Right forelimb (tissue), 1 donor: Measurements from ENCODE around the gene CTDP1.
"Not testable (repeated sequence)": the region's sequence is repeated elsewhere in the genome, so short reads cannot be mapped to it uniquely, and the experiment has no call there.

ENCODE experiments used
- DNase-seq: peaks from one replicate; pipeline ENCODE4 v3.0.0-alpha.2; 2018

Gene CTDP1

DNA sequence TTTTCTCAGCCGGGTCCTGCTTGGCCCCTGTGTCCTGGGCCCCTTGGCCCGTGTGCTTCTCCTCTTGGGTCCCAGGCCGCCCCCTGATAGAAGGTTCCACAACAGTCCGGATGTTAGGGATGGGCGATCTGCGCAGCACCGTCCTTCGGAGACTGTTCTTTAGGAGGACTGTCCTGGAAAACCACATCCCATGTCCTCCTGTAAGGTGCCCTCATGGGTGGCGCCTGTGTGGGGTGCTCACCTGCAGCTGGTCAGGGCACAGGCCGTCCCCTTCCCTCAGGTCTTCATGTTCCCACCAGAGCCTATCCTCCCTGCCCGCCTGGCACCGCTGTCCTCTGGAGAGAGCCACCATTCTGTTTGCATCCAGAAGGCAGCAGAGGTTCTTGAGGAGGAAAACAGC is 50.0 kb downstream of the CTDP1 start:
- DNase-seq = no peak

DNA sequence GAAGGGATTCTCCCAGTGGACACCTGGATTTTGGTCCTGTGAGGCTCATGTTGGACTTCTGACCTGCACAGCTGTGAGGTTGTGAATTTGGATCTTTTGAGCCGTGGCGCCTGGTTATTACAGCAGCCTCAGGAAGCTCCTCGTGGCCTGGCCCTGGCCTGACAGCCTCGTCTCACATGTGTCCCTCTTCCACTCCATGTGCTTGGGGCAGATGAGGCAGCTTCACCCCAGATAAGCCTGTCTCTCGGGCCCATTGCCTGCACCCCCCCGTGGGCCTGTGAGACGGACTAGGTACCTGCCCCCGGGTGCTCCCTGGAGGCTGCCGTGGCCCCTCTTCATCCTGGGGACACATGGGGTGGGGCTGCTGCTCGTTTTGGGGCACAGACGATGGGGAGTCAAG is 51.2 kb downstream of the CTDP1 start:
- no peak for DNase-seq

DNA sequence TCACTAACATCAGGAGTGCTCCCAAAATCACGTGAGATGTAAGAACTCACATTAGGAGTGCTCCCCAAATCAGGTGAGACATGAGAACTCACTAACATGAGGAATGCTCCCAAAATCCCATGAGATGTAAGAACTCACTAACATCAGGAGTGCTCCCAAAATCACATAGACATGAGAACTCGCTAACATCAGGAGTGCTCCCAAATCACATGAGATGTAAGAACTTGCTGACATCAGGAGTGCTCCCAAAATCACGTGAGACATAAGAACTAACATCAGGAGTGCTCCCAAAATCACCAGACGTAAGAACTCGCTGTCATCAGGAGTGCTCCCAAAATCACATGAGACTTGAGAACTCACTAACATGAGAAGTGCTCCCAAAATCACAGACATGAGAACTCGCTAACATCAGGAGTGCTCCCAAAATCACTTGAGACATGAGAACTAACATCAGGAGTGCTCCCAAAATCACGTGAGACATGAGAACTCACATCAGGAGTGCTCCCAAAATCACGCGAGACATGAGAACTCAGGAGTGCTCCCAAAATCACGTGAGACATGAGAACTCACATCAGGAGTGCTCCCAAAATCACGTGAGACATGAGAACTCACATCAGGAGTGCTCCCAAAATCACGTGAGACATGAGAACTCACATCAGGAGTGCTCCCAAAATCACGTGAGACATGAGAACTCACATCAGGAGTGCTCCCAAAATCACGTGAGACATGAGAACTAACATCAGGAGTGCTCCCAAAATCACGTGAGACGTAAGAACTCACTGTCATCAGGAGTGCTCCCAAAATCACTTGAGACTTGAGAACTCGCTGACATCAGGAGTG is 52.5 kb downstream of the CTDP1 start:
- DNase-seq = not testable (repeated sequence)

DNA sequence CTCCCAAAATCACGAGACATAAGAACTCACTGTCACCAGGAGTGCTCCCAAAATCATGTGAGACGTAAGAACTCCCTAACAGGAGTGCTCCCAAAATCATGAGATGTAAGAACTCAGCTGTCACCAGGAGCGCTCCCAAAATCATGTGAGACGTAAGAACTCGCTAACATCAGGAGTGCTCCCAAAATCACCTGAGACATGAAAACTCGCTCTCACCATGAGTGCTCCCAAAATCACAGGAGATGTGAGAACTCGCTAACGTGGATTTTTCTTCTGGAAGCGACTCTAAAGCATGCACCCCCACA is 53.1 kb downstream of the CTDP1 start:
- no peak for DNase-seq

DNA sequence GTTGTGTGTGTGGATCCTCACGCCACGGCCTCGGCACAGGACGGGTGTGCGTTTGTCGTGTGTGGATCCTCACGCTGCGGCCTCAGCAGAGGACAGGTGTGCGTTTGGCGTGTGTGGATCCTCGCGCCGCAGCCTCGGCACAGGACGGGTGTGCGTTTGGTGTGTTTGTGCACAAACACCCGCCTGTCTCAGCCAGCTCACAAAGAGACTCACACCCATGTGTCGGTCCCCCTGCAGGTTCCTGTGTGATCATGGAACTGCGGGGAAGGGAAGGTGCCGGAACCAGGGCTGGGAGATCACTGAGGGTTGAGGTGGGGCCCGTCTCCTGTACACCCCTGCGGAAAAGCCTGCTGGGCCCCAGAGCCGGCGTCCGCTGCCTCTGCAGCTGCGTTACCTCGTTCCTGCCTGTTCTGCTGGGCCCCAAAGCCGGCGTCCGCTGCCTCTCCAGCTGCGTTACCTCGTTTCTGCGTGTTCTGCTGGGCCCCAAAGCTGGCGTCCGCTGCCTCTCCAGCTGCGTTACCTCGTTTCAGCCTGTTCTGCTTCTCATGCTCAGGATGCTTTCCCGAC is 53.6 kb downstream of the CTDP1 start:
- no peak for DNase-seq

DNA sequence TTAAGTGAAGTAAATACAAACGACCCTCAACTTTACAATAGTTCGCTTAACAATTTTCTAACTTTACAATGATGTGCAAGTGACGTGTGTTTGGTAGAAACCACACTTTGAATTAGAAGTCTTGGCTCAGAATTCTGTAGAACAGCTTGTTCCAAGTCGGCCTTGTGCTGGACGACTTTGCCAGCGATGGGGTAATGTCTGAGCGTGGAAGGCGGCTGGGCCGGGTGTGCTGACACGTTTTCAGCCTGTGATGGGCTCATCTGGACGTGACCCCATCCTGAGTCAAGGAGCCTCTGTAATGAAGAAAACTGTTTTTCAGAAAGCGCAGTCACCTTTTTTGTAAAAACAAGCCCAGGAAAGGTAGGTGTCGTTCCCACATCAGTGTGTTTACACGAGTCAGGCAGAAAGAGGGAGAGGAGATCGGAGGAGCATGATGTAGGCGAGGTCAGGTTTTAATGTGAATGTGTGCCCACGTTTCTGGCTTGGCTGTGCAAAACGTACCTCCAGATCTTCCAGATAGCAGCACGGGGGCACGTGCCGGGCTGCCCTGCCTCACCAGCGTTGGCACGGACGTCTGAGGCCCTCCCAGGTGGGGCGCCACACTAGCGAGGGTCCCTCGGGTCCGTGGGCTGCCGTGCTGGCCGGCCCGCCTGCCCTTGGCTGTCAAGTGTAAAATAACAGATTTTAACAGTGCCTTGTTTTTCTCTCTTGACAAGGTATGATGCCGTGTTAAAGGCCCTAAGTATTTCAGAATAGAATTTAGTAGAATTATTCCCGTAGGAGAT is 54.6 kb downstream of the CTDP1 start:
- DNase-seq = no peak

DNA sequence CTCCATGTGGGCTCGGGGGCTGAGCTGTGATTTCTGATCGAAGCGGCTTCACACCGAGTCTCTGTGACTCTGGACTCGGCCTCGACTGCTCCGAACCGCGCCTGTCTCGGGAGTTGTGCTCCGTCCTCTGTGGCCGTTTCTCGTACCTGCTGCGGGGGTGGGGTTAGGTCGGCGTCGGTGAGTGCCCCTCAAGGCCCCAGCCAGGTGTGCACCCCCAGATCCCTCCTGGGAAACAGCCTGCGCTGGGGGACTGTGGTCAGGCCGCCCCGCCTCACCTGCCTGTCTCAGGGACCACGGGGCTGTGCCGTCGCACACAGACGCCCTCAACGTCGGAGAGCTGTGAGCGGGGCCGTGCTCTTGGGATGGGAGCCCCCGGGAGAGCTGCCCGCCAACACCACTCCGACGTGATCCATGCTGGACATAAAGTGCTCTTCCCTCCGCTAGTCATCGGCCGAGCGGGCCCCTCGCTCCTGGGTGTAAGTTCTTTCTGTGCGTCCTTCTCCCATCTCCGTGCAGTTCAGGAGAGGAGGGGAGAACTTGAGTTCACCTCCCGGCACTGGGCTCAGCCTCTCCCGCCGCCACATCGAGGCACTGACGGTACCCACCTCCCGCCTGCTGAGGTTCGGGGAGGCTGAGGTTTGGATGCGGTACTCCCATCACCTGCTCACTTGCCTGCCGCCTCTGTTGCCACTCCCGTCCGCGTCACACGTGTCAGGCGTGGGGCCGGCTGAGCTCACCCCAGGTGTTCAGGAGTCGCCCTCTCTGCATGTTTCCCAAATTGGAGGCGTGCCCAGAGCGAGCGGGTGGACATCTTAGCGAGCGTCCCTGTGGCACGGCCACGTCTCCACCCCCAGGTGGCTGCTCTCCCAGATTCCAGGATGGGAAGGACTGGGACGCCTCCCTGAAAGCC is 55.7 kb downstream of the CTDP1 start:
- no peak for DNase-seq

DNA sequence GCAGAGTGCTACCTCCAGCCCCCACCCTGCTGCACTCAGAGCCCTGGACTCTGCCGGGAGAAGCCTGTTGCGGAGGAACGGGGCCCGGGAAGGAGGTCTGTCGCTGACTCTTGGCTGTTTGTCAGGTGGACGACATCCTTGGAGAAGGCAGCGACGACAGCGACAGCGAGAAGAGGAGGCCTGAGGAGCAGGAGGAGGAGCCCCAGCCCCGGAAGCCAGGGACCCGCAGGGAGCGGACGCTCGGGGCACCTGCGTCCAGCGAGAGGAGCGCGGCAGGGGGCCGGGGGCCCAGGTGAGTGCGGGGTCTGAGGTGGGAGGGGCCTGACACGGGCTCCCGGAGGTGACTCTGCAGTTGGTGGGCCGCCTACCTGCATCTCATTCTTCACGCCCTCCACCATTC is 56.6 kb downstream of the CTDP1 start:
- DNase-seq = no peak

DNA sequence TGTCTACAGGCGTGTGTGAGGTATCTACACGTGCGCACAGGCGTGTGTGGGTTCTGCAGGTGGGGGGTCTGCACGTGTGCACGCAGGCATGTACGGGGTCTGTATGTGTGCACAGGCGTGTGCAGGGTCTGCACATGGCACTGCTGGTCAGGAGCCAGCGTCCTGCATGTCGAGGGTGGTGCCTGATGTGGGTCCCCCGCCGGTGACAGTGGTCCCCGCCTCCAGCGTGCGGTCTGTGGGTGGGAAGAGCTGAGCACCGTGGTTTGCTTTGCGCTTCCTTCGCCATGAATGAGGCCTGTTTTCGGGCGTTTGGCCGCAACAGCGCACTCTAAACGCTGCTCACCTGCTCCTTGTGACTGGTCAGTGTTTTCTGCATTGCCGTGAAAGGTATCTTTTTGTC is 57.2 kb downstream of the CTDP1 start:
- DNase-seq = no peak

DNA sequence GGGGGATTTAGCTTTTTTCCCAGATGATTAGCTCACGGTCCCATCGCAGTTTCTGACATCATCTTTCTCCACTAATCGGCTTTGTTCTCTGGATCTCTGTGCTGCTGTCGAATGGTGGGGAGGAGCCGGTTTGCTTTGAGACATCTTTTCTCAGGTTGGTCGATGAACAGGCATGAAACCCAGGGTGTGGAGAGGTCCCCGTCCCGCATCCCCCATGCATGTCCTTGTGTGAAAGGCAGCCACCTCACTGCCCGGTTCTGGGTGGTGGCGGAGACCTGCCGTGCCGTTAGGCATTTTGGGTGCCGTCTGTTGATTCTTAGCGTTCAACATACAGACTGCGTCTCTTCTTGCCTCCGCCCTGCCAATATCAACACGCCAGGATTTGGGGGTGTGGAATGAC is 57.8 kb downstream of the CTDP1 start:
- no peak for DNase-seq

DNA sequence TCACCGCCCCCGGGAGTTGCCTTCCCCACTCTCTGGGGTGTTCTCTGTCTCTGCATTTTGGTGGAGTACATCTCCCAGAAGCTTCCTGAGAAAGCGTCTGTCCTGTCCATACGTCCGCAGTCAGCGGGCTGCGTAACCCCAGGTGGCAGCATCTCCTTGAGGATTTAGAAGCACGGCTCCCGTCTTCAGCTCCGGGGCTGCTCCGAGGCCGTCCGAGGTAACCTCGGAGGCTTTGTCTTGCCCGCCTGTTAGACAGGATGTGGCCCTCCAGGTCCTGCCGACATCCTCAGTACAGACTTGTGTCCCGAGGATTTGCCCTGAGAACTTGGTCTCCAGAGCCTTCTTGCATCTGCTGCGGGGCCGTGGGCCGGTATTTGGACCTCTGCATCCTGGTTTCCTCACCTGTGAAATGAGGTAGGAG is 58.4 kb downstream of the CTDP1 start:
- no peak for DNase-seq

DNA sequence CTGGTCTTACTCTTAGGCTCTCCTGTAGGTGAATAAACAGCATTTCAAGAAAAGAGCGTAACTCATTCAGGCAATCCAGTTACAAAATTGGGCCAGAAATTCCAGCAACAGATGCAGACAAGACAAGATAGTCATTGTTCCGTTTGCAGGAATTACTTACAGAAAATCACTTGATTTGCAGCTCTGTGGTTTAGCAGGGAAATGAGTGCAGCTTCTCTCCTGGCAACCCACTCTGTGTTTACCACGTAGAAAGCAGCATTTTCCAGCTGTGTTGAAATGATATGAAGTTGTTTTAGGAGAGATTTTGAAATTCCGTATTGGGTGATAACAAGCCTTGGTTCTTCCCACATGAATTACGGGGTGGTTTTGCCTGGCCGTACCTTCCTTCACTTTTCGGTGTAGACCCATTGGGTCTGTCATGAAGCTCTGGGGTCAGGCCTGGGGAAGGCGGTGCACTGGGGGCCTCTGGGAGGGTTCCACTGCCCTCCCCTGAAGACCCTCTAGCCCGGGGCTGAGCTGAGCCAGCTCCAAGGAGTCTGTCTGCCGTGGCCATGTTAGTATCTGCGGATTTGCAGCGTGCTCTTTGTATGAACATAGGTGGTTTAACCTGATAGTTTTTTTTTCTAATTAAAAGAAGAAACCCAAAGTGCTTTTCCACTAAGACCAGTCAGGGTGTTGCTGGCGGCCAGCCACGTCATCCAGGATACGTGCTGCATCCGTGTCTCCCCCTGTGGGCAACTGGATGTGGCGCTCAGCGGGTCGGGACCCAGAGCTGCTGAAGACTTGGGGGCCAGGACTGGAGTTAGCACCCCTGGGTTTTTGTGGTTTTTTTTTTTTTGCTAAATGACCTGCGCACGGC is 59.2 kb downstream of the CTDP1 start:
- DNase-seq = no peak

DNA sequence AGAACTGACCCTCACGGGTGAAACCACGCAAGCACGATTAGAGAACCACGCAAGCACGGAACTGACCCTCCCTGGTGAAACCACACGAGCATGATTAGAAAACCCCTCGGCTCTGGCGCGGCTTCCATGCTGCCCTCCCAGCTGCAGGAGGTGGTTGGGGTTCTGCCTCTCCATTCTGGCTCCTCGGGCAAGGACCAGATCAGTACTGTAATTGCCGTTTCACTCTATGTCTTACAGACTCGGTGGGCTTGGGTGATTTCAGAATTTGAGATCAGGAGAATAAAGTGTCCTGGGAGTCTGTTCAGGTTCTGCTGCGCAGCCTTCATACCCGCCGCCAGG is 59.8 kb downstream of the CTDP1 start:
- no peak for DNase-seq

DNA sequence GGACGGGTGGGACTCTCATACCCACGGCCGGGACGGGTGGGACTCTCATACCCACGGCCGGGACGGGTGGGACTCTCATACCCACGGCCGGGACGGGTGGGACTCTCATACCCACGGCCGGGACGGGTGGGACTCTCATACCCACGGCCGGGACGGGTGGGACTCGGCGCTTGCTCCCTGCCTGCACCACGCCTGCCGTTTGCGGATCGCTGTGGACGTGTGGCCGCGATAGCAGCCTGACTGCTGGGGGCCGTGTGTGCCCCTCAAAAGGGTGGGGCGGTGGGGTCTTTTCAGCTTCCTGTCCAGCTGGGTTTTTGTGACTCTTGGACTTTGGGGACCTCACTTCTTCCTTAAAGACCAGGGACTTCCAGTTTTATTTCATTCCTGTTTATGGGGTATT is 60.4 kb downstream of the CTDP1 start:
- not testable (repeated sequence) for DNase-seq

DNA sequence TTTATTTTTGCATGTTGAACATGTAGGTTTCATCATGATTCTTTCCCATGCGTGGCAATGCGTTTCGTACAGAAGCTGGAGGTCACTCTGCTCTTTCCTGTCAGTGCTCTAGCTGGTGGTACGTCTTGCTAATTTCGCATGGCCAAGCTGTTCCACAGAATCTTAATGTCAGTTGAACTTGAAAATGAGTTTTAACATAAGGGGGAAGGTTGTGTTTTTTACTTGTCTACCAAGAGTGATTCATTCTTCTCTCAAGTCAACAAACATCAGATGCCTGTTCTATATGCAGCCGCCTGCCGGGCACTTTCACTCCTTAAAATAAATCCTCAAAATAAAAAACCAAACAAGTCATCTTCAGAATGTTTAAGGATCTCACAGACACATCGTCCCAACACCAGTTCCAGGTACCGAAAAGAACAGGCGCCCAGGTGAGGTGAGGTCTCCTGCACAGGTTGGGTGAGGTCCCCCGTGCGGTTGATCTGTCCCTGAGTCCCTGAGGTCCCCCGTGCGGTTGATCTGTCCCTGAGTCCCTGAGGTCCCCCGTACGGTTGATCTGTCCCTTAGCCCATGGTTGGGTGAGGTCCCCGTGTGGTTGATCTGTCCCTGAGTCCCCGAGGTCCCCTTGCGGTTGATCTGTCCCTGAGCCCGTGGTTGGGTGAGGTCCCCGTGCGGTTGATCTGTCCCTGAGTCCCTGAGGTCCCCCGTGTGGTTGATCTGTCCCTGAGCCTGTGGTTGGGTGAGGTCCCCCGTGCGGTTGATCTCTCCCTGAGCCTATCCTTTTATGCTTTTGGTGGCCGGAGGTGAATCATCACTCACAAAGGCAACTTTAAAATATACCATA is 61.1 kb downstream of the CTDP1 start:
- no peak for DNase-seq

DNA sequence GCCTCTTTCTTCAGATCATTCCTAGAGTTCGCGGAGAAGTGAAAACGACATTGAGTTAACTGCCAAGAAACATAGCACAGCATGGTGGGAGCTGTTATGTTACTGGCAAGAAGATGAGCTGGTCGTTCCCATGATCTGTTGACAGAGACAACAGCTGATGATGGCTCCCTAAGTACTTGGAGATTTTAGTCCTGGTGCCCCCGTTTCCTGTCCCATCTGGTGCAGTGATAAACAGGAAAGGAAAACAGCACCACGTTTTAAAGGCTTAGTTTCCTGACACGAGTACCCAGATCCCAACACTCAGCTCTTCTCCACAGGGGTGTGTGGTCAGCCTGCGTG is 61.7 kb downstream of the CTDP1 start:
- no peak for DNase-seq

DNA sequence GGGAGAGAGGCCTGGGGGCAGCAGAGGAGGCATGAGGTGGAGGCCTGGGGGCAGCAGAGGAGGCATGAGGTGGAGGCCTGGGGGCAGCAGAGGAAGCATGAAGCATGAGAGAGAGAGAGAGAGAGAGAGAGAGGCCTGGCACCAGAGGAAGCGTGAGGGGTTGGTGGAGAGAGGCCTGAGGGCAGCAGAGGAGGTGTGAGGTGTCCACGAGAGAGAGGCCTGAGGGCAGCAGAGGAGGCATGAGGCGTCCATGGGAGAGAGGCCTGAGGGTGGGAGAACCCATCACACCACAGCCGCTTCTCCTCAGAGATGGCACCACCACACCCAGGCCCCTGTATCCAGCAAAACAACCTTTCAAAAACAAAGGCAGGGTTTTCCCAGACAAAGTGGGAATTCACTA is 62.5 kb downstream of the CTDP1 start:
- no peak for DNase-seq

DNA sequence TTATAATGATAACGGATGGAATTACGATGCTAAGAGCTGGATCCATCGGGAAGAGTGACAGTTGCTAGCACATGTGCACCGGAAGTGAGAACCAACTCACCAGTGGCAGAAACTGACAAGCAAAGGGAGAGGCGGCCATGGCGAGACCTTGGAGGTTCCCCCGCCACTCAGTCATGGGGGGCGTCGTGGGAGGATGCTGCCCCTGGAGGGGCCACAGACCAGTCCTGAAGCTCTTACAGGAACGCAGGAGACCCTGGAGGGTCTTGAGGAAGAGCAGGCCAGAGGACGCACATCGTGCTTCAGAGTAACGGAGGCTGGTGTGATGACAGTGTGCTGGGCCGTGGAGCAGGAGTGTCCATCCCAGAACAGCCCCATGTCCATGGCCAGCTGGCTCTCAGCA is 65.0 kb downstream of the CTDP1 start:
- DNase-seq = no peak

DNA sequence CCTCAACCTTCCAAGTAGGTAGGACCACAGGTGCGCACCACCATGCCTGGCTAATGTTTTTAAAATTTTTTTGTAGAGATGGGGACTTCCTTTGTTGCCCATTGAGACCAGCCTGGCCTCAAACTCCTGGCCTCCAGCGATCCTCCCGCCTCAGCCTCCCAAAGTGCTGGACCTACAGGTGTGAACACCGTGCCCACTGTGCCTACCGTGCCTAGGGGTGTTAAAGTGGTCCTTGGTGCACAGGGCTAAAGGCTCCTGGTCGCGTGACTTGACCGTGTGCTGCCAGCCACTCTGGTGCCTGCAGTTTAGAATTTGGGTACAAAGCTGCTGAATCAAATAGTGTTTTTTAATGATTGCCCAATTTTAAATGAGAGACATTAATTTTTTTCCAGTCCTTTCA is 67.1 kb downstream of the CTDP1 start:
- DNase-seq = peak; percentile 22

DNA sequence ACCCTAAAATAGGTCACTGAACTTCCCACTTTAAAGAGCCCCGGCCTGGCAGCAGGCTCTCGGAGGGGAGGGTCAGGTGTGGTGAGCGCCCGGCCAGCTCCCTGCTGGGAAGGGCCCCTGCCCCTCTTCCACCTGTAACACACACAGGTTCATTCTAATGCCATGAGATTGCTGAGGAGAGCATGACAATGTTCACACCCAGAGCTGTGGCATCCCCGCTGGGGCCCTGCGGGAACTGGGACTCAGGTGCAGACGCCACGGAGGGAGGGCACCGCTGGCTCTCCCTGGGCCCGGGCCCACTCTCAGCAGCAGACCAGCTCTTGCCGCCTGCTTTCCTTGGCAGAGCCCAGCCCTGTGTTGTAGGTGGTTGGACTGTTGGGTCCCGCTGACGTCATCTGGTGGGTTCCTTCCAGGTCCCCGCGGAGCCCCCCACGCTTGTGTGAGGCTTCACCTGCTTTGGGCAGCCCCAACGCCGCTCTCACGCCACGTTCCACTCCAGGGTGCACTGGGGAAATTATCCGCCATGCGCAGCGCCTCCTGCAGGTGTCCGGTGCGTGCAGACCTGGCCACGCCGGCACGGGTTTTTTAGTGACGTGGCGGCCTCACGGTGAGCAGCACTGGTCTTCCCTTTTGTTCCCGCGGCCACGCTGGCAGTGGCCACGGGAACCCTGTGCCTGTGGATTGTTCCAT is 67.7 kb downstream of the CTDP1 start:
- DNase-seq = no peak
